Measurements from ENCODE around the gene TMEM100.

Gene TMEM100

GRCh38 chr17:55751720-55752250, 29.1 kb upstream of the TMEM100 start:
- DNase-seq (ENCODE audit: insufficient read length, low spot score) (no peak), FAIRE-seq (no peak)
- TF ChIP-seq POLR2A (IDR thresholded peaks at IDR 0.05; ENCODE audit: low read depth, low read length), result no peak

GRCh38 chr17:55750750-55751657, 28.3 kb upstream of the TMEM100 start, which contains the start of gene PCTP:
Gene PCTP, plus strand, starts transcription at chr17:55751051. Its CDS starts 53 bp downstream, at chr17:55751104.
- DNase-seq (ENCODE audit: insufficient read length, low spot score), result peak; percentile 94
- TF ChIP-seq POLR2A (IDR thresholded peaks at IDR 0.05; ENCODE audit: low read depth, low read length), result peak; percentile 79
- peak; percentile 30 for FAIRE-seq

- FAIRE-seq, result no peak
- no peak for TF ChIP-seq POLR2A (IDR thresholded peaks at IDR 0.05; ENCODE audit: low read depth, low read length)
Observed at GRCh38 chr17:55749985-55750384, 27.3 kb upstream of the TMEM100 start.

GRCh38 chr17:55748841-55749240, 26.2 kb upstream of the TMEM100 start:
- TF ChIP-seq POLR2A (IDR thresholded peaks at IDR 0.05; ENCODE audit: low read depth, low read length), result no peak

More at GRCh38 chr17:55749985-55750384, 27.3 kb upstream of the TMEM100 start:
- no peak for DNase-seq (ENCODE audit: insufficient read length, low spot score)

GRCh38 chr17:55747209-55747608, 24.5 kb upstream of the TMEM100 start:
- DNase-seq (ENCODE audit: insufficient read length, low spot score), result no peak
- FAIRE-seq, result no peak
- TF ChIP-seq POLR2A (IDR thresholded peaks at IDR 0.05; ENCODE audit: low read depth, low read length), result no peak

More at GRCh38 chr17:55748841-55749240, 26.2 kb upstream of the TMEM100 start:
- DNase-seq (ENCODE audit: insufficient read length, low spot score) (no peak), FAIRE-seq (no peak)

GRCh38 chr17:55746466-55746865, 23.8 kb upstream of the TMEM100 start:
- no peak for FAIRE-seq

GRCh38 chr17:55745258-55745657, 22.6 kb upstream of the TMEM100 start:
- no peak for FAIRE-seq
- no peak for TF ChIP-seq POLR2A (IDR thresholded peaks at IDR 0.05; ENCODE audit: low read depth, low read length)
- DNase-seq (ENCODE audit: insufficient read length, low spot score), result no peak

More at GRCh38 chr17:55746466-55746865, 23.8 kb upstream of the TMEM100 start:
- TF ChIP-seq POLR2A (IDR thresholded peaks at IDR 0.05; ENCODE audit: low read depth, low read length), result no peak
- DNase-seq (ENCODE audit: insufficient read length, low spot score), result no peak

- DNase-seq (ENCODE audit: insufficient read length, low spot score) (no peak), FAIRE-seq (peak; percentile 86)
- no peak for TF ChIP-seq POLR2A (IDR thresholded peaks at IDR 0.05; ENCODE audit: low read depth, low read length)
Observed at GRCh38 chr17:55743103-55743679, 20.5 kb upstream of the TMEM100 start.

GRCh38 chr17:55742272-55743102, 19.8 kb upstream of the TMEM100 start:
- FAIRE-seq, result peak; percentile 15
- no peak for TF ChIP-seq POLR2A (IDR thresholded peaks at IDR 0.05; ENCODE audit: low read depth, low read length)
- DNase-seq (ENCODE audit: insufficient read length, low spot score), result no peak

GRCh38 chr17:55741356-55741700, 18.7 kb upstream of the TMEM100 start:
- FAIRE-seq (peak; percentile 27), DNase-seq (ENCODE audit: insufficient read length, low spot score) (no peak)
- no peak for TF ChIP-seq POLR2A (IDR thresholded peaks at IDR 0.05; ENCODE audit: low read depth, low read length)

GRCh38 chr17:55740511-55741355, 18.1 kb upstream of the TMEM100 start:
- TF ChIP-seq POLR2A (IDR thresholded peaks at IDR 0.05; ENCODE audit: low read depth, low read length), result no peak
- DNase-seq (ENCODE audit: insufficient read length, low spot score), result no peak
- no peak for FAIRE-seq

- DNase-seq (ENCODE audit: insufficient read length, low spot score), result no peak
- no peak for TF ChIP-seq POLR2A (IDR thresholded peaks at IDR 0.05; ENCODE audit: low read depth, low read length)
- no peak for FAIRE-seq
Observed at GRCh38 chr17:55737976-55738501, 15.4 kb upstream of the TMEM100 start.

Measured in H54 (cell line).